Measurements from ENCODE around the gene OGFOD3.
A peak's percentile ranks its signal among the peaks of the same experiment; 100 is the strongest.

Gene OGFOD3

DNA sequence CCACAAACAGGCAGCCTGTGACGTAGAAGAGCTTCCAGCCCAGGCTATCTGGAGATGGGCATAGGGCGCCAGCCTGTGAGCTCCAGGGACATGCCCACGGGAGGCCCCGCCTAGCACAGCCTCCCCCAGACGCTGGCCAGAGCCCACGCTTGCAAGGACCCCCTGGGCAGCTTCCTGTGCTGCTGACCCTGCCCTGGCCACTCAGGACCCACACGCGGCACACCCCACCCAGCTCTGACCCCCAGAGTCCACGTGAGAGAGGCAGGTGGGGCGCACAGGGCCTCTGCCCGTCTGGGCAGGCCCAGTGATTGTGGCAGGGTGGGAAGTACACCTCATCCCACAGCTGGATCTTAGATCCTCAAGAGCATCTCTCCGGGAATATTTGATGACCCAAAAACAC is 28.3 kb upstream of the OGFOD3 start:
- Histone ChIP-seq H3K9ac (ENCODE audit: low read depth in 1 of 2, low read length in 2 of 2) (no peak overlapping the region), H3K27ac (ENCODE audit: low read depth in 2 of 2, low read length in 2 of 2) (no peak overlapping the region), H3K9me3 (ENCODE audit: control insufficient read depth in 2 of 2, low read length in 2 of 2) (no peaks in the 10 kb centered on the region), H3K4me1 (ENCODE audit: control insufficient read depth in 2 of 2, insufficient read depth in 2 of 2, low read length in 2 of 2) (peaks cover 0 to 12% of the 10 kb centered on the region in 2 donors), H3K36me3 (ENCODE audit: control insufficient read depth in 2 of 2, insufficient read depth in 2 of 2, low read length in 2 of 2) (peaks cover 12 to 26% of the 10 kb centered on the region in 2 donors), H3K27me3 (ENCODE audit: control insufficient read depth in 2 of 2, insufficient read depth in 2 of 2, low read length in 2 of 2) (no peaks in the 10 kb centered on the region), H3K4me3 (ENCODE audit: low read length in 2 of 2) (no peak overlapping the region)

DNA sequence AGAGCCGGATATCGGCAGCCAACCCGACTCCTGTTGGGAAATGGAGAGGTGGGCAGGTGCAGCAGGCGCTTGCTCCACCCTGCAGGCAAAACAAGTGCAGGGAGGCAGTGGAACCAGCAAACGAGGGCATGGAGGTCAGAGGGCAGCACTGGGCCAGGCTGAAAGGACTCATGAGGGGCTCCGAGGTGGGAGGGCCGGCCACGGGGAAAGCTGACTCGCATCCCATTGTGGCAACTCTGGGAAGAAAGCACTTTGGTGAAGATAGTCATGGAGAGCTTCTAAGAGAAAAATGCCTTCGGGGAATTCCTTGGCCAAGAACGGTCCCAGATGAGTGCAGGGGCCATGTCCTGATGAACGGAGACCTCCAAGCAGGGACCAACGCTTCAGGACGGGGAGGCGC is 27.7 kb upstream of the OGFOD3 start:
- H3K9me3 ChIP-seq (ENCODE audit: control insufficient read depth in 2 of 2, low read length in 2 of 2), result no peaks in the 10 kb centered on the region
- H3K4me1 ChIP-seq (ENCODE audit: control insufficient read depth in 2 of 2, insufficient read depth in 2 of 2, low read length in 2 of 2), result peaks cover 0 to 12% of the 10 kb centered on the region in 2 donors
- no peak overlapping the region for H3K27ac ChIP-seq (ENCODE audit: low read depth in 2 of 2, low read length in 2 of 2)
- no peak overlapping the region for H3K4me3 ChIP-seq (ENCODE audit: low read length in 2 of 2)
- no peaks in the 10 kb centered on the region for H3K27me3 ChIP-seq (ENCODE audit: control insufficient read depth in 2 of 2, insufficient read depth in 2 of 2, low read length in 2 of 2)
- no peak overlapping the region for H3K9ac ChIP-seq (ENCODE audit: low read depth in 1 of 2, low read length in 2 of 2)
- H3K36me3 ChIP-seq (ENCODE audit: control insufficient read depth in 2 of 2, insufficient read depth in 2 of 2, low read length in 2 of 2), result peaks cover 12 to 26% of the 10 kb centered on the region in 2 donors

DNA sequence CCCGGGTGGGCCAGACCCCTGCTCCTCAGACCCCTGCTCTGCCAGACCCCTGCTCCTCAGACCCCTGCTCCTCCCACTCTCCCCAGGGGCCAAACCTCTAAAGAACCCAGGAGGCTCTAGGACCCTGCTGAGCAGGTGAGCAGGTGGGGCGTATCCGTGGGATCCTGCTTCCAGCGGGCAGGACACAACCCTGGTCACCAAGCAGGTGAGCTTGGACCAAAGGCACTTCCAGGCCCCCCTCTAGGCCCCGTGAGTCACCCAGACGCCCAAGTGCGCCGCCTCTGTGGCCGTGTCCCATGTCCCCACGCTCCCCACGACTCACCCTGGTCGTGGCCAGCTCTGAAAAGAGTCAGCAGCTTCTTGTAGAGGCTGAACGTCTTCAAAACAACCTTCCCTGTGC is 27.2 kb upstream of the OGFOD3 start:
- no peak overlapping the region for H3K27ac ChIP-seq (ENCODE audit: low read depth in 2 of 2, low read length in 2 of 2)

DNA sequence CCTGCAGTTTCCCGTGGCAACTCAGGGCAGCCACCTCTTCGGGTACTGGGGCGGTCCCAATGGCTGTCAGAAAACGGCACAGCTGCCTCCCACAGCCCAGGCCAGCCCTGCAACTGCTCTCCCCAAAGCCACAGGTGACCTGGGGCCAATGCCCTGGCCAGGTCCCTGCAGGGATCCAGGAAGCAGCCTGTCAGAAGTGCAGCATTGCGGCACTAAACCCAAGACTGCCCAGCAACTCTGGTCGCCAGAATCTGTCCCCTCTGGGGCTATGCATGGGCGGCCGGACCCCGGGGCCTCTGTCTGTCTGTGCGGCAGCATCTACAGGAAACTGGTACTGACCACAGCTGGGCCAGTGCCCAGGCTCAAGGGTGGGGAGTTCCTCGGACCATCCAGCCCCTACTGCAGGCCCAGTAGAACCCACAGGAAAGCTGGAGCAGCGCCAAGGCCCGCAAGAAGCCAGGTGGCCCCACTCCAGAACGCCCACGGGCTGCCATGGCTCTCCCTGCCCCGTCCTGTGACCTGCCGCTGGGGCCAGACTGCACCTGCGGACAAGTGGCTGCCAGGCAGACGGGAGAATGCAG is 26.6 kb upstream of the OGFOD3 start:
- H3K4me1 ChIP-seq (ENCODE audit: control insufficient read depth in 2 of 2, insufficient read depth in 2 of 2, low read length in 2 of 2), result peaks cover 0 to 12% of the 10 kb centered on the region in 2 donors
- no peak overlapping the region for H3K4me3 ChIP-seq (ENCODE audit: low read length in 2 of 2)
- H3K9ac ChIP-seq (ENCODE audit: low read depth in 1 of 2, low read length in 2 of 2), result no peak overlapping the region
- H3K27me3 ChIP-seq (ENCODE audit: control insufficient read depth in 2 of 2, insufficient read depth in 2 of 2, low read length in 2 of 2), result no peaks in the 10 kb centered on the region
- H3K9me3 ChIP-seq (ENCODE audit: control insufficient read depth in 2 of 2, low read length in 2 of 2), result no peaks in the 10 kb centered on the region
- H3K36me3 ChIP-seq (ENCODE audit: control insufficient read depth in 2 of 2, insufficient read depth in 2 of 2, low read length in 2 of 2), result peaks cover 12 to 26% of the 10 kb centered on the region in 2 donors
- no peak overlapping the region for H3K27ac ChIP-seq (ENCODE audit: low read depth in 2 of 2, low read length in 2 of 2)

More for the DNA sequence above, 27.2 kb upstream of the OGFOD3 start:
- Histone ChIP-seq H3K4me1 (ENCODE audit: control insufficient read depth in 2 of 2, insufficient read depth in 2 of 2, low read length in 2 of 2) (peaks cover 0 to 12% of the 10 kb centered on the region in 2 donors), H3K27me3 (ENCODE audit: control insufficient read depth in 2 of 2, insufficient read depth in 2 of 2, low read length in 2 of 2) (no peaks in the 10 kb centered on the region), H3K9me3 (ENCODE audit: control insufficient read depth in 2 of 2, low read length in 2 of 2) (no peaks in the 10 kb centered on the region), H3K9ac (ENCODE audit: low read depth in 1 of 2, low read length in 2 of 2) (no peak overlapping the region), H3K4me3 (ENCODE audit: low read length in 2 of 2) (no peak overlapping the region), H3K36me3 (ENCODE audit: control insufficient read depth in 2 of 2, insufficient read depth in 2 of 2, low read length in 2 of 2) (peaks cover 12 to 26% of the 10 kb centered on the region in 2 donors)

DNA sequence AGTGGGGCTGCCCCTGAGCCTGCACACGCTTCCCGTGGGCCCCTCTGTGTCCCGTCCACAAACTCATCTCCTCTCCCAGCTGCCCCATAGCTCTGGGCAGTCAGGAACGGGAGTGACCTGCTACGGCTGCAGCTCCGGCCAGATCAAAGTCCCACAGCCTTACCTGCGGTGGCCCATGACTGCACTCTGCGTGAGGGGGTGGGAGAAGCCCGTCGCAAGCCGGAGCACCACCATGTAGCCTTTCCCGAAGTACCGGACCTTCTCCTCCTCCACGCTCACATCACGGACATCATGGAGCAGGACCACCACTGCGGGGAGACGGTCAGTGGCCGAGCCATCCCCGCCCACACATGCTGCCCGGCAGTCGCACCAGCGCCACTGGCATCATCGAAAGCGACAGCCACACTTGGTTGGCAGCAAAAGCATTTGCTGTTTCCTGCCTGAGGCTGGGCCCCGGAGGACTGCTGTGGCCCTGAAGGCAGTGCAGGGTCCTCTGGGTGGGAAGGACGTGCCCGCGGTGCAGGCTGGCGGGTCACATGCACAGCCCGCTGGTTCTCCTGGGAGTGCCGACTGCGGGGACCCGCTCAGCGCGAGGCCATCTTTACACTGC is 26.0 kb upstream of the OGFOD3 start:
- Histone ChIP-seq H3K4me1 (ENCODE audit: control insufficient read depth in 2 of 2, insufficient read depth in 2 of 2, low read length in 2 of 2) (peaks cover 0 to 8% of the 10 kb centered on the region in 2 donors), H3K9ac (ENCODE audit: low read depth in 1 of 2, low read length in 2 of 2) (no peak overlapping the region), H3K27ac (ENCODE audit: low read depth in 2 of 2, low read length in 2 of 2) (no peak overlapping the region)

DNA sequence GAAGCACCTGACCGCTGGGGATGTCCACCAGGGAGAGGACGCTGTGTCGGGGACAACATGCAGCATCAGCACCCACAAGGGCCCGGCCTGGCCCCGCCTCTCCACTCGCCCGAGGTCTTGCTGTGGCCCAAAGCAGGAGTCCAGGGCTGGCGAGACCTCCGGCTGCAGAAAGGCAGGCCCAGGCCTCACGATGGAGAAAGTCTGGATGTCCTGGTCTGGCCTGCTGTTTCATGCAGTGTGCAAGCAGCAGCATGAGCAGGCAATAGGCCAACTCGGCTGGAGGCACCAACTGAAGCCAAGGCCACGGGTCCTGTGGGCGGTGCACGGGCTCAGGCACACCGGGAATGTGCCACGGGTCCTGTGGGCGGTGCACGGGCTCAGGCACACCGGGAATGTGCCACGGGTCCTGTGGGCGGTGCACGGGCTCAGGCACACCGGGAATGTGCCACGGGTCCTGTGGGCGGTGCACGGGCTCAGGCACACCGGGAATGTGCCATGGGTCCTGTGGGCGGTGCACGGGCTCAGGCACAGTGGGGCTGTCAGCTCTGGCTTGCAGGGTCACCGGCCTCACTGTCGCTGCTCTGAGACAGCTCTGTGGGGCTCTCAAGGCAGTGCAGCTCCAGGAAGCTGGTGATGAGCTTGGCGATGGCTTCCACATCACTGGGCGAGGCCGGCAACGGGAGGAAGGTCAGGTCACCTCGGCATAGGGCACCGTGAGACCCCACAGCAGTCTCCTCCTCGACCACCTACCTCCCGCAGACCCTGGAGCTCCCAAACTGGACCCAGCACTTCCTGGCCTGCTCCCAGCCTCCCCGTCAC is 25.3 kb upstream of the OGFOD3 start:
- H3K36me3 ChIP-seq (ENCODE audit: control insufficient read depth in 2 of 2, insufficient read depth in 2 of 2, low read length in 2 of 2), result peaks cover 12 to 26% of the 10 kb centered on the region in 2 donors
- H3K27ac ChIP-seq (ENCODE audit: low read depth in 2 of 2, low read length in 2 of 2), result no peak overlapping the region
- H3K4me1 ChIP-seq (ENCODE audit: control insufficient read depth in 2 of 2, insufficient read depth in 2 of 2, low read length in 2 of 2), result peaks cover 0 to 4% of the 10 kb centered on the region in 2 donors
- H3K4me3 ChIP-seq (ENCODE audit: low read length in 2 of 2), result no peak overlapping the region
- no peaks in the 10 kb centered on the region for H3K9me3 ChIP-seq (ENCODE audit: control insufficient read depth in 2 of 2, low read length in 2 of 2)
- no peak overlapping the region for H3K9ac ChIP-seq (ENCODE audit: low read depth in 1 of 2, low read length in 2 of 2)
- H3K27me3 ChIP-seq (ENCODE audit: control insufficient read depth in 2 of 2, insufficient read depth in 2 of 2, low read length in 2 of 2), result no peaks in the 10 kb centered on the region

More for the DNA sequence above, 26.0 kb upstream of the OGFOD3 start:
- no peak overlapping the region for H3K4me3 ChIP-seq (ENCODE audit: low read length in 2 of 2)
- H3K27me3 ChIP-seq (ENCODE audit: control insufficient read depth in 2 of 2, insufficient read depth in 2 of 2, low read length in 2 of 2), result no peaks in the 10 kb centered on the region
- peaks cover 12 to 26% of the 10 kb centered on the region in 2 donors for H3K36me3 ChIP-seq (ENCODE audit: control insufficient read depth in 2 of 2, insufficient read depth in 2 of 2, low read length in 2 of 2)
- H3K9me3 ChIP-seq (ENCODE audit: control insufficient read depth in 2 of 2, low read length in 2 of 2), result no peaks in the 10 kb centered on the region

DNA sequence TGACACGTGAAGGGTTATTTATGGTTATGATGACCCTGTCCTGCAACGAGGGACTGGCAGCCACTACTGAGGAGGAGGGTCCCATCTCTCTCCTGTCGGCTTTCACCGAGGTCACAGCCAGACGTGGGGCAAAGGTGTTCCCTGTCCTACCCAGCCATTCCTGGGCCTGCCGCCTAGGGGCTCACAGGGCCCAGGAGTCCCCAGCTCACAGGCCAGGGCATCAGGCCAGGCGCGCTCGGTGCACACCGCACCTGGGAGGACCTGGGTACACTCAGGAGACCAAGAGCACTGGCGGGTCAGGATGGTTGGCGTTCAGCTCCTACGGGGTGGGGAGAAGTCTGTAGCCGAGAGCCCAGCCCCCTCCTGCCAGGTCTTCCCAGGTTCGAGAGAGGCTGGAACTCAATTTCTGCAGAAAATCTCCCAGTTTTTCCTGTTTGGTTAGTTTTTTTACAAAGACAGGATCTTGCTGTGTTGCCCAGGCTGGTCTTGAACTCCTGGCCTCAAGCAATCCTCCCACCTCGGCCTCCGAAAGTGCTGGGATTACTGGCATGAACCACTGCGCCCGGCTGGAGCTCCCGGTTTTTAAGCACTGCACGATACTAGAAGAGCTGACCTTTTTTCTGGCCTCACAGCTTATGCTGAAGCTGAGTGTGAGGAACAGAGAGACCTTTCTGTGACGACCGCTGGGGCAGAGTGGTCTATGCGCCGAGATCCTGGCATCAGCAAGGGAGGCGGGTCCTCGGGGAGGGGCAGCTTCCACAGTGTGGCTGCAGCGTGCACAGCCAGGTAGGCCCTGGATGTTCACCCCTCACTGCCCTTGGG is 24.5 kb upstream of the OGFOD3 start:
- Histone ChIP-seq H3K9ac (ENCODE audit: low read depth in 1 of 2, low read length in 2 of 2) (no peak overlapping the region), H3K27me3 (ENCODE audit: control insufficient read depth in 2 of 2, insufficient read depth in 2 of 2, low read length in 2 of 2) (no peaks in the 10 kb centered on the region), H3K4me3 (ENCODE audit: low read length in 2 of 2) (no peak overlapping the region), H3K27ac (ENCODE audit: low read depth in 2 of 2, low read length in 2 of 2) (no peak overlapping the region), H3K9me3 (ENCODE audit: control insufficient read depth in 2 of 2, low read length in 2 of 2) (no peaks in the 10 kb centered on the region), H3K36me3 (ENCODE audit: control insufficient read depth in 2 of 2, insufficient read depth in 2 of 2, low read length in 2 of 2) (peaks cover 12 to 25% of the 10 kb centered on the region in 2 donors), H3K4me1 (ENCODE audit: control insufficient read depth in 2 of 2, insufficient read depth in 2 of 2, low read length in 2 of 2) (peaks cover 0 to 4% of the 10 kb centered on the region in 2 donors)

DNA sequence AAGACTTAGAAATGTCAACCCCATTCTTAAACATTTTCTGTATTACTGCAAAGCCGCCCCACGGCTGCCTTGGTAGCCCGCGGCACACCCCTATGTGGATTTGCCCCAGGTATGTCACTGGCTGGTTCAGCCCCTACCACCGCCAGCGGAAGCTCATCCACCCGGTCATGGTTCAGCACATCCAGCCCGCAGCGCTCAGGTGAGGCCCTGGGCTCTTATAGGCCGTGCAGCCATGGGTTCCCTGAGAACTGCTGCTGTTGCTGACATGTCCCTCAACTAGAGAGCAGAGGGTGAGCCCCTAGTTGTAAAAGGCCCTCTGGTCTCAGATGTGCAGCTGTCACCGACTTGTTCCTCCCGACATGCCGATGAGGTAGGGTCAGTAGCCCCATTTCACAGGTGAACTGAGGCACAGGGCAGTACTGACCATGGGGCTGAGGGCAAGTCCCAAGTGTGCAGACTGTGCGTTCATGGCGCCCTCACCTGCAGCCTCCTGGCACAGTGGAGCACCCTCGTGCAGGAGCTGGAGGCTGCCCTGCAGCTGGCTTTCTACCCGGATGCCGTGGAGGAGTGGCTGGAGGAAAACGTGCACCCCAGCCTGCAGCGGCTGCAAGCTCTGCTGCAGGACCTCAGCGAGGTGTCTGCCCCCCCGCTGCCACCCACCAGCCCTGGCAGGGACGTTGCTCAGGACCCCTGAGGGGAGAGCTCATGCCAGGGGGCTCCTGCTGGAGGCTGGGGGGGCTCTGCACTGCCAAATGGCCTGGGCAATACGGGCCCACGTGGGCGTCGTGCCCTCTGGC is 23.5 kb upstream of the OGFOD3 start:
- Histone ChIP-seq H3K9ac (ENCODE audit: low read depth in 1 of 2, low read length in 2 of 2) (no peak overlapping the region), H3K9me3 (ENCODE audit: control insufficient read depth in 2 of 2, low read length in 2 of 2) (no peaks in the 10 kb centered on the region), H3K4me3 (ENCODE audit: low read length in 2 of 2) (no peak overlapping the region), H3K27me3 (ENCODE audit: control insufficient read depth in 2 of 2, insufficient read depth in 2 of 2, low read length in 2 of 2) (no peaks in the 10 kb centered on the region), H3K27ac (ENCODE audit: low read depth in 2 of 2, low read length in 2 of 2) (no peak overlapping the region), H3K36me3 (ENCODE audit: control insufficient read depth in 2 of 2, insufficient read depth in 2 of 2, low read length in 2 of 2) (peaks cover 12 to 28% of the 10 kb centered on the region in 2 donors), H3K4me1 (ENCODE audit: control insufficient read depth in 2 of 2, insufficient read depth in 2 of 2, low read length in 2 of 2) (peaks cover 0 to 4% of the 10 kb centered on the region in 2 donors)

DNA sequence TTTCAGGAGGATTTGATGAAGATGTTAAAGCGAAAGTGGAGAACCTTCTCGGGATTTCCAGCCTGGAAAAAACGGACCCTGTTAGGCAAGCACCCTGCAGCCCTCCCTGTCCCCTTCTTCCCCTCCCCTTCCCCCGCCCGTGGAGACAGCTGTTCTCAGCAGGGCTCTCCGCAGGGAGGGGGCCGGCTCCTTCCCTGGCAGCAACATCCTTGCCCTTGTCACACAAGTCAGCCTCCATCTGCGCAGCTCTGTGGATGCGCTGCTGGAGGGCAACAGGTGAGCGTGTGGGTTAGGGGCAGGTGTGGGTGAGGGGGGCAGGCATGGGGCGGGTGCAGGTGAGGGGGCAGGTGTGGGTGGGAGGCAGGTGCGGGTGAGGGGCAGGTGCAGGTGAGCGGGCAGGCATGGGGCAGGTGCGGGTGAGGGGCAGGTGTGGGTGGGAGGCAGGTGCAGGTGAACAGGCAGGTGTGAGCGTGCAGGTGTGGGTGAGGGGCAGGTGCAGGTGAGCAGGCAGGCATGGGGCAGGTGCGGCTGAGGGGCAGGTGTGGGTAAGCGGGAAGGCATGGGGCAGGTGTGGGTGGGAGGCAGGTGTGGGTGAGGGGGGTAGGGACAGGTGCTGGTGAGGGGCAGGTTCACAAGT is 22.7 kb upstream of the OGFOD3 start:
- Histone ChIP-seq H3K36me3 (ENCODE audit: control insufficient read depth in 2 of 2, insufficient read depth in 2 of 2, low read length in 2 of 2) (peaks cover 16 to 30% of the 10 kb centered on the region in 2 donors), H3K27me3 (ENCODE audit: control insufficient read depth in 2 of 2, insufficient read depth in 2 of 2, low read length in 2 of 2) (no peaks in the 10 kb centered on the region), H3K9me3 (ENCODE audit: control insufficient read depth in 2 of 2, low read length in 2 of 2) (no peaks in the 10 kb centered on the region), H3K9ac (ENCODE audit: low read depth in 1 of 2, low read length in 2 of 2) (no peak overlapping the region), H3K27ac (ENCODE audit: low read depth in 2 of 2, low read length in 2 of 2) (peak overlapping the region in 1 of 2 donors; percentile 43), H3K4me1 (ENCODE audit: control insufficient read depth in 2 of 2, insufficient read depth in 2 of 2, low read length in 2 of 2) (peaks cover 0 to 4% of the 10 kb centered on the region in 2 donors), H3K4me3 (ENCODE audit: low read length in 2 of 2) (no peak overlapping the region)
